GM21360 (cell line): ENCODE data around the gene PRRX1.

ENCODE experiments used
- ATAC-seq: cut with Tn5 transposase; IDR thresholded peaks from one replicate; pipeline ENCODE4 v1.9.1; 2021; ENCODE audit warnings: mild to moderate bottlenecking, moderate library complexity; ENCODE audit not compliant: unreplicated experiment

PRRX1 gene

DNA sequence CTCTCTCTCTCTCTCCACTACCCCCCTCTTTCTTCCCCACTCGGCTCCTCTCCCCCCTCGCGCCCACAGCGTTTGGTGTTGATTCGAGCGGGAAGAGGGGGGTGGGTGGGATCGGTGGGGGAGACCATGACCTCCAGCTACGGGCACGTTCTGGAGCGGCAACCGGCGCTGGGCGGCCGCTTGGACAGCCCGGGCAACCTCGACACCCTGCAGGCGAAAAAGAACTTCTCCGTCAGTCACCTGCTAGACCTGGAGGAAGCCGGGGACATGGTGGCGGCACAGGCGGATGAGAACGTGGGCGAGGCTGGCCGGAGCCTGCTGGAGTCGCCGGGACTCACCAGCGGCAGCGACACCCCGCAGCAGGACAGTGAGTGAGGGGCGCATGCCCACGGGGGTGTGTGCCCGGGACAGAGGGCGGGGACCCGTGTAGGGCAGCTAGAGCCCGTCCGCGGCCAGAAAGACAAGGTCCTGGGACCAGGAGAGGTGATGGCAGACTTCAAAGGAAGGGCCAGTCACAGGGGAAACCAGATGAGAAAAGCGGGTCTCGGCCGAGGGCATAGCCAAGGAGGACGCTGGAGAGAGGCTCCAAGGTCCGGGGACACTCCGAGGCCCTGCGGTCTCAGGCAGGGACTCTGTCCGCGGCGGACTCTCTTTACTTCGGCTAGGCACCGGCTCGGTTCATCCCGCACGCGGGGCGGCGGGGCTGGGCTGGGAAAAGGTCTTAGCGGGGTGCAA, at the start of gene PRRX1:
Gene PRRX1 (plus strand): TSS at position 39 of the 735 bp plus-strand sequence. CDS start 88 bp downstream, at position 127.
- ATAC-seq: no peak

DNA sequence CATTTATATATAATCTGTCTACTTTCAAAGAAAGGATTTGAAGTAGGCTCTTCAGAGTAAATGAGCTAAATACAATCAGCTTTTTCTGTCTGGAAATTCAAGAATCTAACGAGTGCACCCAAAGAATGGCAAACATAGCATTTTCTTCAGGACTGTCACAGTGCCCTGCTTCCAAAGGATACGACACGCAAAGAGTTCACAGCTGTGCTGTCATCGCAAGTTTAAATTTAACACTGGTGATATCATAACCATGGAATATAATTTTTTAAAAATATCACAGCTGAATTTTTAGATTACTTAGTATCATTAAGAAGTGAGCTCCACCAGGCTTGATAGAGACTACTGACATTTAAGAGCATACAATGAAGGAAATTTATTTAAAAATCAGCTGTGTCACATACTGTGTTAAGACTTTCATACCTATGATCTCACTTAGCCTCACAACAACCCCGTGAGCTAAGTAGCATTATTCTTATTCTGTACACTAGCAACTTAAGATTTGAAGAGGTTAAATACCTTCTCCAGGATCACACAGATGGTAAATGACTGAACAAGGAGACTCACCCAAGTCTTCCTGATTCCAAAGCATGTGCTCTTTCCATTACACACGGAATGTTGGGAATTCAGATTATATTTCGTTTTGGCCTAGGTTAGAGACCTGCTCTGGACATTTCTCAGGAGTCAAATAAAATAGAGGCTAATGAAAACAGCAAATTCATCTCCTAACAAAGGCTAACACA, 46.2 kb upstream of the PRRX1 start:
- ATAC-seq: no peak

DNA sequence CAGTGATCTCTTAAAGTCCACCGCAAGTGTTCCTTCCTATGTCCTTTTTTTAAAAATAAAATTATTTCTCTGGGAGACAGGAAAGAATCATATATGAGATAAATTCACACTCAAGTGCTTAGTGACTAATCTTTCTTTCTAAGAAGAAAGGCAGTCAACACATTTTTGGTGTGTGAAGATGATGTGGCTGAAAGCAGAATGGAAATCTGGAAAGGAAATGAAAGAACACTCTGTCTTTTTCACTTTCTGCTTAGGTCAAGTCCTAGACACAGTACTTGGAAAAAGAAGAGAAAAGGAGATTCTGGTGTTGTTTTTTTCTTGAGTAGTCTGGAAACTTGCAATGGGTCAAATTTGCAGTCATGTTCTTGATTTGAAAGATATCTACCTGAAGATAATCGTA, 45.5 kb upstream of the PRRX1 start:
- ATAC-seq: no peak

DNA sequence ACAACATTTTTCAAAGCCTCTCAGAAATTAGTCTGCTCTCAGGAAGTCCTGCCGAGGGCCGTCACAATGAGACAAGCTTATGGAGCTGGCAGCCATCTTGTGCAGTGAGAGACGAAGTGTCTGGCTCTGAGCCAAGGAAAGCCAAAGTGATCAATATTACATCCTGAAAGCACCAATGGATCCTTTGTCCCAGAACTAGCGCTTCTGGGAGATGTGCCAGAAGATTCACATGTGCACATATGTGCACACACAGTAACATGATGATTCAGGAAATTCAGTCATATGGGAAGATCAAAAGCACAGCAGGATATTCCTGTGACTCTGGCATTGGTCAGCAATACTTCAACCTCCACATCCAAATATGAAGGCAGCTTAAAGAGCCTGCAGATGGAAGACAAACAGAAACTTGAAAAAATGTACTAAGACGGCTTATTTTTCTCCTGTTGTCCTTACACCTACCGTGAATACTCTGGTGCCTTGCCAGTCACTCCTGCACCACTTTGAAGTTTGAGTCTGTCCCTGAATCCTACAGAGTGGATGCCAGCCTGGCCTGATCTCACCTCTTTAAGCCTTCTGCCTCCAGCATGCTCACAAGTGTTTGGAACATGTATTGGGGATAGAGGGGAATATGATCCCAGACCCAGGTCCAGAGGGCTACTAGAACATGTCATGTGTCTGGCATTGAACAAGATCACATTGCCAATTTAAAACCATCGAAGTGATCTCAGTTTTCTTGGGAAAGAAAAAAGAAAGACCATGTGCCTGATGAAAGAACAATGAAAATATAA, 44.5 kb upstream of the PRRX1 start:
- ATAC-seq: no peak

DNA sequence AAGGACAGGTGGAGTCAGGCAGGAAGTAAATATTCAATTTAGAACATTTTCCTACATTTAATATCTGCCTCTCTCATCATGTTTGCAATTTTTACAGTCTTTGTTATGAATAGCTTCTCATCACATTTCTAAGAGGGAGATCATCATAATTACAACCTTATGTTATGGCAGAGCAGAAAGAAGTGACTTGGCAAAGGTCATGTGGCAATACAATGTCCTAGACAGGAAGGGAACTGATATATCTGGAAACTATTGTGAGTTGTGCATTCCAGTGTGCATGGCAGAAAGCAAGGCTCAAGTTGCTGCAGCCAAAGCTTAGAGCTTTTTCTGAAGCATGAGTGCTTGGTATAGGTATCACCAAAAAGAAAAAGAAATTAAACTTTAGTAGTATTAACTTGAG, 43.8 kb upstream of the PRRX1 start:
- no peak for ATAC-seq

DNA sequence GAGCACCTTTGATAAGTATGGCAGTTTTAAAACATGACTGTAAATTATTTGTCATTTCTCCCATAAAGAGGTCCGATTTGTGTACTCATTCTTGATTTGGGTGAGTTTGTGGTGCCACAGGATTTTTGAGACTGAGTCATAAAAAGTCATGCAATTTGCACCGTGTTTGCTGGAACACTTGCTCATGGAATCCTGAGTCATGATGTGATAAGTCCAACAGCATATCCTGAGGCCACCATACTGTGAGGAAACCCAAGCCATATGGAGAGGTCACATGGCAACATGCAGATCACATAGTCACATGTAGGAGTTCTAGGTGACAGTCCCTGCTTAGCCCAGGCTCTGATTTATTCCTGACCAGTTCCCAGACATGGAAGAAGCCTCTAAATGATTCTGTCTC, 40.8 kb upstream of the PRRX1 start:
- no peak for ATAC-seq

DNA sequence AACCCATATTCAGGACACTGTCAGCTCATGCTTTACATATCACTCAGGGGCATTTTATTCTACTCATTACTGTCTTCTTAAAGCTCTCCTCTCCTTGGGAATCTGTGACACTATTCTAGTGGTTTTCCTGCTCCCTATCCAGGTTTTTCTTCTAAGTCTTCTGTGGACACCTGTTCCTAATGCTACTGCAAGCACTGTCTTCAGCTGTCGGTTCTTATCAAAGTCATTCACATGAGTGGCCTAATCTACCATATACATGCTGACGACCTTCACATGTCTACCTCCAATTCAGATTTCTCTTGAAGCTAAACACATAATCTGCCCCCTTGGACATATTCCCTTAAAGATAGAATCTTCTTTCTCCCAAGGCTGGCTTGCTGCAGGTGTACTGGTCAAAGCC, 39.8 kb upstream of the PRRX1 start:
- ATAC-seq: no peak

DNA sequence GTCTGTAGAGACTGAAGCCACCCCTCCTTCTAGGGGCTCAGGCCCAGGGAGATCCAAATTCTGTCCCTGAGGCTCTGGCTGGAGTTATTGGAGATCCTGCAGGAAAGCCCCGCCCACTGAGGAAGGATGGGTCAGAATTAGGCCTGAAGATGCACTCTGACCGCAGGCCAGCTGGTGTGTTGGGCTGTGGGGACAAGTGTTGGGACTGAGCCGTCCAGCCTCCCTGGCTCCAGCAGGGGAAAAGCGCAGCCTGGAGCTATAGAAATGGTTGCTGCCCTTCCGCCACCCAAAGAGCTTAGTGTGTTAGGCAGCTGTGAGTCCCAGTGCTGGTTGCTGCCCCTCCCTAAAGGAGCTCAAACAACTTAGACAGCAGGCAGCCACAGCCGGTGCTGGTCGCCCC, 33.0 kb upstream of the PRRX1 start:
- ATAC-seq: no peak

DNA sequence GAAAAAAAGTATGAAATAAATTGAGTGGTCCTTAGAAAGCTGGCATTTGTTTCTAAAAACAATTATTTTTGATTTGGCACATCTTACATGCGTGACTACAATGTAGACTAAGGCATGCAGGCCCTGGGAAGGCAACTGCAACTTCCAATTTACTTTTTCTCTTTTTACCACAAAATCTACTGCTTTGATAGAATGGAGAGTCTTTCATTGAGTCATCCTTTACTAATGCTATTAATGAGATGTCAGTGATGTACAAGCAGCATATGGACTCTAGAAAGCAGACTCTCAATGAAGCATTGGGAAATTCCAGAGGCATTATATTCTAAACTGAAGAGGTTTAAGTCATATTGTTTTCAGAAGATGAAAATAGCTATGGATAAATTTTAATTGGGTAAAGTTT, 29.6 kb upstream of the PRRX1 start:
- ATAC-seq: no peak

DNA sequence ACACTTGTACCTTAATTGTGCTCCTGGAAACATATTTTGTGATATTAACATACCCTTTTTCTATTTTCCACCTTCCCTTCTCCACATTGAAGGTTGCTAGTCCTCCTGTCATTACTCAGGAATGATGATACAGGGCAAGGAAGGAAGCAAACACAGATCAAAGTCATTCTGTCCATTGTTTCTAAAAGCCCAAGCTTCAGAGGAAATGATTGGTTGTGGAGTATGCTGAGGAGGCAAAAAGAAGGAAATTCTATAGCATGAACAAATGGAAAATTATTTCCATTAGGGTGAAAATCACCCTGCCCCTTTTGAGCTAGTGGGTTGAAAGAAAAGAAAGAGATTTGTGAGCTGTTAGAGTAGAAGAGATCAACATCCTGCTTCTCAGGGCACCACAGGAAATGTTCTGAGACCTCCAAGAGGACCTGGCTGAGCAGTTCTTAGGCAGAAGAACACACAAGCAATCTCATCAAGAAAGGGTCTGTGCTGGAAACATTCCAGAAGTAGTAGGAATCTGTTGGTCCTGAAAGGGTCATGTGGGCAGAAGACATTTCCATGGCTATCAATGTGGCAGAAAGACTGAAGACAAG, 29.0 kb upstream of the PRRX1 start:
- no peak for ATAC-seq

DNA sequence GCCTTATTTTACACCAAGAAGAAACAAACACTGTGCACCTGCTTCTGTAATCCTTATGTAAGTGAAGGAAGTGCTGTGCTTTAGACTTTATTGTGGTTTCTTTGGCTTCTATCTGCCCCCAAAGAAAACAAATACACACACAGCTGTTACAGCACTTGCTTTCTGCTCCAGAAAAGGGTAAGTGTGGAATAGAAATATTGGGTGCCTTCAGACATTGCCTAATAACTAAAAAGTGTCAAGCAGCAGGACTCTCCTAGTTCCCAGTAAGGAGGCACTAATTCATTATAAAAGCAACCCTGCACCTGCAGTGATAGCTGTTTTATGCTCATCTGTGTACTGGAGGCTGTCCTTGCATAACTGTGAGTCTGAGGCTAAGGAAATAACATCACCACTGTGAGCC, 23.4 kb upstream of the PRRX1 start:
- no peak for ATAC-seq

DNA sequence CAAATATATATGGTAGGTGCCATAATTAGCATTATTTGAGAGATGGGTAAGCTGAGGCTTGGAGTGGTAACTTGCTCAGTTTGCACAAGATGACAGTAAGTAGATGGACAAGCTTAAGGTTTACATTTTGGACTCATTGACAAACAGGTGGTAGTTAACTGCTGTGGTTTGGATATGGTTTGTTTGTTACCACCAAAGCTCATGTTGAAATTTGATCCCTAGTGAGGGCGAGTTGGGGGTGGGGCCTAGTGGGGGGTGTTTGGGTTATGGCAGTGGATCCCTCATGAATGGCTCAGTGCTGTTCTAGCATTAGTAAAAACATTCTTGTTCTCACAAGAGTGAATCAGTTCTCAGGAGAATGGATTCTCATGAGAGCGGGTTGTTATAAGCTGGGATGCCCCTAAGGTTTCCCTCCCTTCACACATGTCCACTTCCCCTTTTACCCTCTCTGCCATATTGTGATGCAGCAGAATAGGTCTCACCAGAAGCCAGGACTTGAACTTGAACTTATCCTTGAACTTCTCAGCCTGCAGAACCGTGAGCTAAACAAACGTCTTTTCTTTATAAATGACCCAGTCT, 6.6 kb upstream of the PRRX1 start:
- no peak for ATAC-seq

DNA sequence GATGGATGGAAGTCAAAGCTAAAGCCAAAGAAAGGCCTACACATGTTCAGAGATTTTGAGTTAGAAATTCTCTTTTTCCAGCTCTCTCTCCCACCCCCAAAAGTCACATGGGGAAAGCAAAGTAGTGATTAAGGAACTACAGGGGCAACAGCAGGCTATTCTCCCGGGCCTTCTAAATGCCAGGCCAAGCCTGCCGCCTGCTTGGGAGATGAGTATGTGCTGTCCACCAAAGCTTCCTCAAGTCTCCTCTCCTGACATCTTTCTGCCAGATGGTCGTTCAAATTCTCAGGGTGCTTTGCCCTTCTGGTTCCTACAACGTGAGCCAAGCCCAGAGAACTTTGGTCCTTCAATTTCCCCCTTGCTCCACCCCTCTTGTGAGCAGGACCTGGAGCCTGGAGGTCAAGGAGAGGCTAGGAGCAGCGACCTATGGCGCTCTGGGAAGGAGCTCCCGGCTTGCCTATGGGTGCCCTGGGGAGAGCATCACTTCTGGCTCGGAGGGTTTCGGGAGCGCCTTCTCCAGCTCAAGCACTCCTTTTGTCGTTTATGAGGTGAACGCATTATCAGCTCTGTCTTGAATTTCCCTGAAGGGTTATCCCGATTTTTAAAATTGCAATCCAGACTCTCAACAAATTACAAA, 4.4 kb upstream of the PRRX1 start:
- no peak for ATAC-seq

DNA sequence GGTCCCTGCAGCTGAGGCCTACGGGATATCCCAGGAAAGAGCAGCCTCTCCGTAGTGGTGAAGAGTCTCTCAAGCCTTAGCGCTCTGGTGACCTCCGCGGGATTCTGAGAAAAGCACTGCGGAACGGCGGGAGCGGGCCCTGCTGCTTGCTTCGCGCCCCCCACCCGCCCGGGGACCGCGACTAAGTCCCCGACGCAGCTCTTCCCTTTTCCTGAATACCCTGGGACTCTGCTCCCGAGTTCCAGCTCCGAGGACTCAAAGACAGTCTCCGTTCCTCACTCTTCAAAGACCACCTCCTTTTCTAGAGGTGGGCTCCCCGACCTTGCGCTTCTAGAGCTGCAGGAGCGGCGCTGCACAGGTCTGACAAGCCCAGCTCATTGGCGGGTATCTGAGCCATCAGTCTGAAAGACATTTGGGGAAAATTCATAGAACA, 3.6 kb upstream of the PRRX1 start:
- no peak for ATAC-seq

DNA sequence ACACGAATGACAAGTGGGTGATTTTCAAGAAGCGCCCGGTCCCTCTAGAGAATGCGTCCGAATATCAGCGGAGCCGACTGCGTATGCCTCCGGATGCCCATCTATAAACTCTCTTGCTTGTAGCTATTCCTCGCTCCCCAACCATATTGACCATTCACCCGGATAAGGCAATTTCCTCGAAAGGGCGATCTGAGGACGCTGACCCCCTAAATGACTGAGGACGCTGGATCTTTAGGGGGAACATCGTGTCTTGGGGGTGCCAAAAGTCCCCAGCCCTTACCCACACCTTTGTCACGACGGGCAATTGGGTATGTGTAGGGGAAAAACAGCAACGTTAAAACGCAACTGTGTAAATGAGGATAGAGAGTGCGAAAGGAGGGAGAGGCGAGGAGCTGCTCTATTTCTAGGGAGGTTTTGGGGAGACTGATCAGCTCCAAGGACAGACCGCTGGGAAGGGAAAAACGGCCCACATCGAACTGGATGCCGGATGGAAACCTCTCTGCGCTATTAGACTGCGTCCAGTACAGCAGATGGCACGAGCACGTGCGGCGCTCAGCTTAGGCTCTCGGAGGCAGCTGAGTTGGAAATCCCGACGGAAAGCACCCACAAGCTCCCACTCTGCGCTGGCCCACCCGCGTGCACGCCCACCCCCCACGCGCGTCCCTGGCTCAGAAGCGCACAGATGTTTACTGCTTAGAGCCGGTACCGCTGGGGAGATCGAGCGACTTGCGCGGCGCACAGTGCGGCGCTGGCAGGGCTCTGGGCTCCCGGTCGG, 2.9 kb upstream of the PRRX1 start:
- ATAC-seq: no peak

DNA sequence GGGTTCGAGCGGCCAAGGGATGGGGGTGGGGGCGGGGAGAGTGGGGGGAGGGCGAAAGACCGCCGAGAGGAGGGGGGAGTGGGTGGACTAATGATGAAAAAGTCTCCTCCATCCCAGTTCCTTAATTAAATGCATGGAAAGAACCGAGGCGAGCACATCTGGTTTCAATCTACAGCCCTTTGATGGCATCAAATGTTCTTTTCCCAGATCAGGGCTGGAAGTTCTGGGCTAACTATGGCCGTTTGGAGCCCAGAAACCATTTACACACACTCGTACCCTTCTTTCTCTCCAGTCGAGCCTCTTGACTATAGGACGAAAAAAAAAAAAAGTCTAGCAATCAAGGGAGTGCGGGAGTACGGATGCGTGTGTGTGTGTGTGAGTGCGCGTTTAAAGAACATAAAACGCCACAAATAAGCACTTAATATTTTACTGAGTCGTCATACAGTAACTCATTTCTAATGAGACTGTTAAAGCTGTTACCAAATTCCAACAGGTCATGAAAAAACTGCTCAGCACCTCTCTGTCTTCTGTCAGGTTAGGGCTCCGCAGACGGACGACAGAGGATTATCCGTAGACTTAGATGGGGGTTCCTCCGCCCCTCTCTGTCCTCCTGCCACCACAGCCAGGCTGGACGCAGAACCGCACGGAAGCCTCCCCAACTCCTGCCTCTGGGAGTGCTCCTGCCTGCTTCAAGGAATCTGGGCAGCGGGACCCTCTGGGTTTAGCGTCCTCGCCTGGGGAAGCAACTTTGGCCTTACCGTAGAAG, 2.1 kb upstream of the PRRX1 start:
- ATAC-seq: no peak

DNA sequence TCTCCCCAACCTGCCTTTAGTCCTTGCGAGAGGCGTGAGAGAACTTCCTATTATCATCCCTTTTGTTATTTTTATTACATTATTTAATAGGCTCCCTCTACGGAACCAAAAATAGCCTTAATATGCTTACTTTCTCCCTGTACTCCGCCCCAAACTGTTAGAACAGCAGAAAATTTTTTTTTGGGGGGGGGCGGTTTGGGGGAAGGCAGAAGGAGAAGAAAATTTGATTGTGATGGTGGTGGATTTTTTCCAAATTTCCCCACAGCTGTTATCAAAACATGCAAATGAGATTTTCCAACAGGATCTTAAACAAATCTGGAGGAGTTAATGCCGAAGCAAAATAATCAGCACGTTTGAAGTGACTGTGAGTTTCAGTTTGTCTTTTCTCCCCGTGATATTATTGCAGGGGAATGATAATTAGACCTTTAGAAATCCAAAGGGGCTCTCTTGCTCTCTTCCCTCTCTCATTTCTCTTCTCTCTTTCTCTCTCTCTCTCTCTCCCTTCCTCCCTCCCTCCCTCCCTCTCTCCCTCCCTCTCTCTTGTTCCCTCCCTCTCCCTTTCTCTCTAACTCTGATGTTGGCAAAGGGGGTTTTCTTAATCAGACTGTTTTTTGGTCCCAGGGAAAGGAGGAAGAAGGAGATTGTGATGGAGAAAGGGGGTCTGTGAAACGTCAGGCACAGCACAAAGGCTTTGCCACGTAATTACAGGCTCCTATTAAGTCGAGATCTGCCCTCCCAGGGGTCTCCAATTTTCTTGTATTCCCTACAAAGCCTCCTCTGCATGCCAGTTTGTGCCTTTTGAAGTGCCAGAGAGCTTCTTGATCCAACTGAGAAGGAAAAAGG, 1.1 kb upstream of the PRRX1 start:
- ATAC-seq: no peak
